Activated CD8-positive, alpha-beta memory T cell treated with anti-CD3 and anti-CD28 coated beads for 24 hours (primary cell): ENCODE measurements around the gene TTC24.
A peak's percentile ranks its signal among the peaks of the same experiment; 100 is the strongest.
"Not testable (repeated sequence)": the region's sequence is repeated elsewhere in the genome, so short reads cannot be mapped to it uniquely, and the experiment has no call there.

ENCODE experiments used
- DNase-seq: peaks from one replicate; pipeline ENCODE4 v3.0.0-alpha.2; 2020

TTC24 gene

GRCh38 chr1:156612666-156613065 lies 33.1 kb downstream of the TTC24 start:
- DNase-seq, result no peak

DNA sequence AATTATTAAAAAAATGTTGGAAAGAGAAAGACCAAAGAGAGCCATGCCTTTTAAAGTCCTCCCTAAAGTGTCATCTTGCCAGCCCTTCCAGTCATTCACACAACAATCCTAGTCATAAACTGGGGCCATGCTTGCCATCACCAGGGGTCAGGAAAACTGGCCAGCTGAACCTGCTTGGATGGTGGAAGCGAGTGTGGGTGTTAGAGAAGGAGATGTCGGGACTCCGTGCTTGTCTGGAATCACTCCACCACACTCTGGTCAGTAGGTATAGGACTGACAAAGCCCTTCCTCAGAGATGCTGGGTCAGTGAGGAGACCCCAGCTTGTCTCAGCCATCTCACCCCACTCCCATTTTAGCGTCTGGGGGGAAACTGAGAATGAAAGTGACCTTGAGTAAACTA lies 36.4 kb downstream of the TTC24 start:
- DNase-seq, result no peak

GRCh38 chr1:156616463-156616862 lies 36.9 kb downstream of the TTC24 start:
- no peak for DNase-seq

GRCh38 chr1:156618853-156619581 lies 39.5 kb downstream of the TTC24 start, which contains the start of gene HAPLN2:
TSS of gene HAPLN2 (plus strand) at chr1:156619415. CDS start at chr1:156623491, 4,076 bp downstream.
- no peak for DNase-seq

- DNase-seq, result no peak
Measured at GRCh38 chr1:156619582-156619955, 40.0 kb downstream of the TTC24 start.

- no peak for DNase-seq
Measured at GRCh38 chr1:156622581-156623297, 43.2 kb downstream of the TTC24 start.

GRCh38 chr1:156623946-156624813 lies 44.7 kb downstream of the TTC24 start:
- DNase-seq, result peak; percentile 81

- DNase-seq, result peak; percentile 64
Measured at GRCh38 chr1:156624814-156625435, 45.4 kb downstream of the TTC24 start.

DNA sequence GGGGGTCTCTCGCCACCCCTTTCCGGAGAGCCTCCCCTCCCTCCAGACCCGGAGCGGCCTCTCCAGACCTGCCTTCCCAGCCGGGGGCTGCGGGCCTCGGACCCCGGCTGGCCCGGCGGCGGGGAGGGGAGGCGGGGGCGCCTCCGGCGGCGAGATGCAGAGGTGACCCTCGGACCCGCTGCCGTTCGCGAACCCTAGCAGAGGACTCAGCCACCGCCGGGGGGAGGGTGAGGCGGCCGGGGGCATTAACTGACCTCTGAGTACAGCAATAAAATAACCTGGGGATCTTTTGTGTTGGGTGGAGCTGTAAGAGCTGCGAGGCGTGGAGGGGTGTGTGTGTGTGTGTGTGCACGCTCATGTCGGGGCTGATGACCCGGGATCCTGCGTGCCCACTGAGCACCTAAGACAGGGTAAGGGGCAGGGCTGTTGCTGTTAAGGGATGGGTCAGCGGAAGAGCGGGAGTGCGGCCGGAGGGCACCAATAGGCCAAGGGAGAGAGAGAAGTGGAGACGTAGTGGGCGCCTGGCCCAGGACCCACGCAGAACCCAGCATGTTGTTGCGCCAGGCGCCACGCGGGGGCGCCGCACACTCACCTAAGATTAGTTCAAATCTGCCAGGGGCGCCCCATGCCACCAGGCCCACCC lies 46.0 kb downstream of the TTC24 start:
- peak; percentile 90 for DNase-seq

DNA sequence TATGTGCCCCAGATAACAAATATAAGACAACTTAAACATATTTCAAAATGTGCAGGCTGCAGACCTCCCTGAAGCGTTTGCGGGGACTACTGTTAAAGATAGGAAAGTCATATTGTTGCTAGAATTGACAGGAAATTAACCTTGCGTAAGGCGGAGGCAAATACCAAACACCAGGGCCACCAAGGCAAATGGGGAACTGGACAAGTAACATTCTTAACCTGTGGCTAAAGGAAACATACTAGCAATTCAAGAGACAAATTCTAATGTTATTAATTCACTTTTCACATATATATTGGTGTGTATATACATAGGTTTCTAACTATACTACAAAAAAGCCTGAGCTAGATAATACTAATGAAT lies 46.5 kb downstream of the TTC24 start:
- no peak for DNase-seq

GRCh38 chr1:156627313-156627880 lies 47.9 kb downstream of the TTC24 start:
- DNase-seq, result no peak

GRCh38 chr1:156629823-156630449 lies 50.4 kb downstream of the TTC24 start:
- no peak for DNase-seq

- DNase-seq, result not testable (repeated sequence)
Measured at GRCh38 chr1:156631152-156631551, 51.6 kb downstream of the TTC24 start.

- no peak for DNase-seq
Measured at GRCh38 chr1:156632355-156632754, 52.8 kb downstream of the TTC24 start.
